Hepatocyte (in vitro differentiated cells): ENCODE data around the gene CSMD2. TPM values are rescaled to one million over a fixed set of nuclear protein-coding genes. Genes with fewer than 3 reads are reported as not detected.

ENCODE experiments used
- DNase-seq: peaks from one replicate; pipeline ENCODE4 v3.0.0-alpha.2; 2016; ENCODE audit warnings: low spot score
- H2AFZ ChIP-seq: fragments of 200-600 bp; sonication (generic); 2 replicates; pipeline ENCODE4 v1.6.0; 2016; ENCODE audit warnings: antibody characterized with exemption, mild to moderate bottlenecking
- H3K27ac ChIP-seq: fragments of 200-600 bp; sonication (generic); 2 replicates; pipeline ENCODE4 v1.5.1; 2016; ENCODE audit warnings: mild to moderate bottlenecking
- H3K27me3 ChIP-seq: fragments of 200-600 bp; sonication (generic); 2 replicates; pipeline ENCODE4 v1.6.1; 2016
- H3K36me3 ChIP-seq: fragments of 200-600 bp; sonication (generic); replicated peaks from 2 replicates; pipeline ENCODE4 v1.5.1; 2016; ENCODE audit warnings: low read depth; ENCODE audit not compliant: insufficient read depth
- H3K4me1 ChIP-seq: fragments of 200-600 bp; sonication (generic); 2 replicates; pipeline ENCODE4 v1.5.1; 2016; ENCODE audit warnings: mild to moderate bottlenecking, moderate library complexity; ENCODE audit not compliant: insufficient read depth
- H3K4me2 ChIP-seq: fragments of 200-600 bp; sonication (generic); 2 replicates; pipeline ENCODE4 v1.6.0; 2016
- H3K4me3 ChIP-seq: fragments of 200-600 bp; sonication (generic); 2 replicates; pipeline ENCODE4 v1.5.1; 2016; ENCODE audit warnings: mild to moderate bottlenecking
- H3K79me2 ChIP-seq: fragments of 200-600 bp; sonication (generic); 2 replicates; pipeline ENCODE4 v1.6.0; 2017; ENCODE audit warnings: mild to moderate bottlenecking
- H3K9me2 ChIP-seq: fragments of 200-600 bp; sonication (generic); replicated peaks from 2 replicates; pipeline ENCODE4 v1.6.0; 2017; ENCODE audit warnings: mild to moderate bottlenecking; ENCODE audit not compliant: insufficient read depth
- H3K9me3 ChIP-seq: fragments of 200-600 bp; sonication (generic); 2 replicates; pipeline ENCODE4 v1.5.1; 2016; ENCODE audit warnings: low read depth, mild to moderate bottlenecking
- H4K20me1 ChIP-seq: fragments of 200-600 bp; sonication (generic); 2 replicates; pipeline ENCODE4 v1.6.0; 2016; ENCODE audit warnings: mild to moderate bottlenecking; ENCODE audit not compliant: insufficient read depth, poor library complexity, severe bottlenecking
- CTCF ChIP-seq: fragments of 200-600 bp; sonication (generic); IDR thresholded peaks from 2 replicates; pipeline ENCODE4 v1.5.1; 2016; ENCODE audit warnings: antibody characterized with exemption, mild to moderate bottlenecking; ENCODE audit not compliant: poor library complexity
- EZH2 ChIP-seq: fragments of 200-600 bp; sonication (generic); IDR thresholded peaks from 2 replicates; pipeline ENCODE4 v1.6.1; 2016; ENCODE audit warnings: antibody characterized with exemption, mild to moderate bottlenecking, borderline replicate concordance
- EZH2phosphoT487 ChIP-seq: fragments of 200-600 bp; sonication (generic); IDR thresholded peaks from one replicate; pipeline ENCODE4 v1.6.1; 2018; ENCODE audit warnings: antibody characterized with exemption, mild to moderate bottlenecking, low read depth, moderate library complexity; ENCODE audit not compliant: unreplicated experiment, severe bottlenecking
- WGBS: methylation state at CpG from one replicate; pipeline ENCODE4 v1.1.6; 2016; ENCODE audit warnings: low lambda C conversion rate; ENCODE audit errors: missing lambda C conversion rate; 5-methylcytosine and 5-hydroxymethylcytosine counted together
- polyA plus RNA-seq: library from polyadenylated mRNA; unstranded; fragments of >200 nt; fragmentation: Nextera tagmentation; extraction: Ambion mirVana; gene quantifications from 2 replicates; pipeline ENCODE4 v1.2.1, GENCODE V29; 2016
- total RNA-seq: library from RNA; depleted of rRNA; stranded (reverse); fragments of >200 nt; gene quantifications from 2 replicates; pipeline ENCODE4 v1.2.3, GENCODE V29; 2014

The CSMD2 gene
- total and polyA plus RNA-seq, 2 experiments from 2014 or later: 0.10 to 0.37 TPM

- no peaks in the 10 kb centered on the region for H4K20me1 ChIP-seq
- no peaks in the 10 kb centered on the region for H3K9me2 ChIP-seq
- no peak overlapping the region for H3K27ac ChIP-seq
- WGBS: 93% methylated on average over 5 of the region's 5 CpGs
- H3K4me1 ChIP-seq: no peaks in the 10 kb centered on the region
- H3K36me3 ChIP-seq: no peaks in the 10 kb centered on the region
- H3K27me3 ChIP-seq: no peaks in the 10 kb centered on the region
- H2AFZ ChIP-seq: no peak overlapping the region
- TF ChIP-seq EZH2: no peak
- TF ChIP-seq EZH2phosphoT487: no peak
- no peak for TF ChIP-seq CTCF
- DNase-seq: no peak
- no peak overlapping the region for H3K4me3 ChIP-seq
- H3K9me3 ChIP-seq: no peaks in the 10 kb centered on the region
- no peaks in the 10 kb centered on the region for H3K79me2 ChIP-seq
- no peak overlapping the region for H3K4me2 ChIP-seq
Observed at GRCh38 chr1:33537885-33538284, 627.1 kb downstream of the CSMD2 start.

- Histone ChIP-seq H3K27me3 (no peaks in the 10 kb centered on the region), H3K9me2 (no peaks in the 10 kb centered on the region), H3K79me2 (no peaks in the 10 kb centered on the region), H2AFZ (no peak overlapping the region), H4K20me1 (no peaks in the 10 kb centered on the region), H3K9me3 (no peaks in the 10 kb centered on the region), H3K4me3 (no peak overlapping the region), H3K4me1 (no peaks in the 10 kb centered on the region), H3K36me3 (no peaks in the 10 kb centered on the region), H3K27ac (no peak overlapping the region), H3K4me2 (no peak overlapping the region)
- no peak for DNase-seq
- 74% methylated on average over 2 of the region's 2 CpGs for WGBS
- TF ChIP-seq EZH2phosphoT487 (no peak), CTCF (no peak), EZH2 (no peak)
Observed at GRCh38 chr1:33535334-33535733, 629.7 kb downstream of the CSMD2 start.

- H3K9me2 ChIP-seq: no peaks in the 10 kb centered on the region
- H3K4me3 ChIP-seq: no peak overlapping the region
- H3K4me2 ChIP-seq: no peak overlapping the region
- no peaks in the 10 kb centered on the region for H4K20me1 ChIP-seq
- H3K9me3 ChIP-seq: no peaks in the 10 kb centered on the region
- H2AFZ ChIP-seq: no peak overlapping the region
- H3K79me2 ChIP-seq: no peaks in the 10 kb centered on the region
- no peak overlapping the region for H3K27ac ChIP-seq
- H3K27me3 ChIP-seq: no peaks in the 10 kb centered on the region
- H3K4me1 ChIP-seq: no peaks in the 10 kb centered on the region
- H3K36me3 ChIP-seq: no peaks in the 10 kb centered on the region
- TF ChIP-seq EZH2: no peak
- no peak for TF ChIP-seq CTCF
- TF ChIP-seq EZH2phosphoT487: no peak
- no peak for DNase-seq
- WGBS: 93% methylated on average over 13 of the region's 13 CpGs
Observed at GRCh38 chr1:33532936-33533335, 632.1 kb downstream of the CSMD2 start.

GRCh38 chr1:33532250-33532649 lies 632.8 kb downstream of the CSMD2 start:
- TF ChIP-seq EZH2: no peak
- TF ChIP-seq EZH2phosphoT487: no peak
- no peak for TF ChIP-seq CTCF
- 89% methylated on average over 3 of the region's 3 CpGs for WGBS
- no peak for DNase-seq

More at GRCh38 chr1:33532250-33532649, 632.8 kb downstream of the CSMD2 start:
- no peak overlapping the region for H3K4me3 ChIP-seq
- no peaks in the 10 kb centered on the region for H3K36me3 ChIP-seq
- no peaks in the 10 kb centered on the region for H4K20me1 ChIP-seq
- H3K4me2 ChIP-seq: no peak overlapping the region
- no peak overlapping the region for H2AFZ ChIP-seq
- no peaks in the 10 kb centered on the region for H3K4me1 ChIP-seq
- no peaks in the 10 kb centered on the region for H3K9me3 ChIP-seq
- no peaks in the 10 kb centered on the region for H3K27me3 ChIP-seq
- H3K79me2 ChIP-seq: no peaks in the 10 kb centered on the region
- no peak overlapping the region for H3K27ac ChIP-seq
- no peaks in the 10 kb centered on the region for H3K9me2 ChIP-seq
